GM21825 (cell line): ENCODE results near the gene CYTH1.
"Not testable (repeated sequence)": the region's sequence is repeated elsewhere in the genome, so short reads cannot be mapped to it uniquely, and the experiment has no call there.

ENCODE experiments used
- ATAC-seq: cut with Tn5 transposase; IDR thresholded peaks from one replicate; pipeline ENCODE4 v1.9.1; 2021; ENCODE audit warnings: mild to moderate bottlenecking, moderate library complexity; ENCODE audit not compliant: unreplicated experiment

Gene CYTH1

DNA sequence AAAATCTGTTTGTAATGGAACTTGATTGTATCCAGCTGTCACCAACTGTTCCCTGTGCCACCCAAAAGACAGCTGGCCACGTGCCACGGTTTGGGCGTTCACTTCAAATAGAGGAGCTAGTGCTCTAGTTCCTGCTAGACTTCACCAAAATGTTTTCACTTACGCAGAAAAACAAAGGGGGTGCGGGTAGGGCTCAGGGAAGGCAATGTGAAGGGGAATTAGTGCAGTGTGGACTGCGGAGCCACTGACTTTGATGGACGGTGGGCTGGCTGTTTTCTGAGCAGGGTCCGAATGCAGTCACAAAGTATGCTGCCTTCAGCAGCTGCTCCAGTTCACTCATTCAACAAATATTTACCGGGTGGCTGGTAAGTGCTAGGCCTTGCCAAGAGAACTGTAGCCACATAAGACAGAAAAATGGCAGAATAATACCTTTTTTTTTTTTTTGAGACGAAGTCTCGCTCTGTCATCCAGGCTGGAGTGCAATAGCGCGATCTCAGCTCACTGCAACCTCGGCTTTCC lies 7.6 kb upstream of the CYTH1 start:
- no peak for ATAC-seq

DNA sequence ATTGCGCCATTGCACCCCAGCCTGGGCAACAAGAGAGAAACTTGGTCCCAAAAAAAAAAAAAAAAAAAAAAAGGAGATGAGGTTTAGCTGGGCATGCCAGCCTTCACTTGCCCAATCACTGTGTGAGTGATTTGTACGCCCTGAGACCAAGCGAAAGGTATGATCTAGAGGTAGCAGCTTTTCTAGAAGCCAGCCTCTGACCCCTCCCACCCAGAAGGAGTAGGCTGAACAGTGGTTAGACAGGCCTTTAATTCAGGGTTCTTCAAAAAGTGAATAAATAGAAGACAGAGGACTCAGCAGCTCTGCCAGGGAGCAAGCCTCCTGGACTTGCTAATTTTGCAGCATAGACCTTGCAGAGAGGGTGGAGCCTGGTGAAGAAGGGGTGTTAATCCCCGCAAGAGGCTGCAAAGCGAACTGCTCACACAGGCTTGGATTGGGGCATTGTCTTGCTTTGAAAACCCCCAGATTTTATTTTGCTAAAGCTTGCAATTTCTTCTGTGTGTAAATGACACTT lies 7.1 kb upstream of the CYTH1 start:
- no peak for ATAC-seq

DNA sequence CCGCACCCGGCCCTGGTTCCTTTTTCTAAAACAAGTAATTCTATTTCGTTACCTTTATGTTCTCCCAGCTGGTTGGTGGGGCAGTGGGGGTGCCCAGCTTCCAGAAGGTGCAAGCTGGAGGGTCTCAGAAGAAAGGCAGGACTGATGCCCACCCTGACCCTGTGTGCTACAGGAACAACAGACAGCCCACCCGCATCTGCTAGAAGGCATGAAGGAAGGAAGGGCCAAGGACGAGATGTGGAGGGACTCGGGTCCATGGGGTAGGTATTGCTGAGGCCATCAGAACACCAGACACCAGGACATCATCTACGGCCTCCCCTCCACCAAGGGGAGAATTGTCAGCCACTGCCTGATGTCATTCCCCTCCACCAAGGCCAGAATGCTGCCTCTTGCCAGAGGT lies 6.4 kb upstream of the CYTH1 start:
- no peak for ATAC-seq

DNA sequence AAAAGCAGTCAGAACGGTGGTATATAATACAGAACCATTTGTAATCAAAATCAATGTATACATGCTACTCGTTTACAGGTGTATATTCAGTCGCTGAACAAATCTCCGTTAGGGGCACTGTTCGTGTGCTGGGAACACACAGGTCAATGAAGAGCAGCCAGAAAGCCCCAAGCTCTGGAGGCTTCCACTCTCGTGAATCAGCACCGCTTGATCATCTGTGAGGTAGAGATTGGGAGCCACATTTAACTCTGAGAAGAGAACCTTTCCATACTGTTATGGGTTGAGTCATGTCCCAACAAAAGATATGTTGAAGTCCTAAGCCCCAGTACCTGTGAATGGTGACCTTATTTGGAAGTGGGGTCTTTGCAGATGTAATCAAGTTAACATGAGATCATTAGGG lies 5.4 kb upstream of the CYTH1 start:
- ATAC-seq, result no peak

DNA sequence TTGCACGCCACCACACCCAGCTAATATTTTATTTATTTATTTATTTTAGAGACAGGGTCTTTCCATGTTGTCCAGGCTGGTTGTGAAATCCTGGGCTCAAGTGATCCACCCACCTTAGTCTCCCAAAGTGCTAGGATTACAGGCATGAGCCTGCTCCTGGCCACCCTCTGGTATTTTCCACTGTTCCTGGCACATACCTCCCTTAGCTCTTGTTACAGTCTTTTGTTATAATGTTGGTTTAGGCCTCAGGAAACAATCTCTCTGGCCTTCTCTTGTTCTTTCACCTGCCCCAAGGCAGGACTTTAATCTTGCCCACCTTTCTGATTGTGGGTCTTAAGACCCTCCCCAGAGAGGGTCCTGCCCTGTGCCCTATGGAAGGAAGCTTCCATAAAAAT lies 3.6 kb upstream of the CYTH1 start:
- no peak for ATAC-seq

DNA sequence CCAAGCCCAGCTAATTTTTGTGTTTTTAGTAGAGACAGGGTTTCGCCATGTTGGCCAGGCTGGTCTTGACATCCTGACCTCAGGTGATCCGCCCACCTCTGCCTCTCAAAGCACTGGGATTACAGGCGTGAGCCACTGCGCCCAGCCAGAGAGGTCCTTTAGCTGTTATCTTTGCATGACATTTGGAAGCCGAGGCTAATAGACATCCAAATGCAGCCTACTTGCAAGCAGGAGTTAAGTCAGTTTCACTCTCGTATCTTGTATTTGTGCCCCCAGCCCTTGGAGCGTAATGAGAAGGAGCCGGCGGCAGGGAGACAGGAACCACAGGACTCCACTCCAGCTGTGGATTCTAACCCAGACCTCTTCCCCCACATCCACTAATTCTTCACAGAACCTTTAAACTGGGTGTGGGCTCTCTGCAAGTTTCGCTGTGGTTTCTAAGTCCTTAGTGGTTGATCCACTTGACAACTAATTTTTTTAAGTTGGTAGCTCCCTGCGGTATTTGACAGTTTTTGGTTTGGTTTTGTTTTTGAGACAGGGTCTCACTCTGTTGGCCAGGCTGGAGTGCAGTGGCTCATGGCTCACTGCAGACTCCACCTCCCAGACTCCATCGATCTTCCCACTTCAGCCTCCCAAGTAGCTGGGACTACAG lies 3.1 kb upstream of the CYTH1 start:
- no peak for ATAC-seq

DNA sequence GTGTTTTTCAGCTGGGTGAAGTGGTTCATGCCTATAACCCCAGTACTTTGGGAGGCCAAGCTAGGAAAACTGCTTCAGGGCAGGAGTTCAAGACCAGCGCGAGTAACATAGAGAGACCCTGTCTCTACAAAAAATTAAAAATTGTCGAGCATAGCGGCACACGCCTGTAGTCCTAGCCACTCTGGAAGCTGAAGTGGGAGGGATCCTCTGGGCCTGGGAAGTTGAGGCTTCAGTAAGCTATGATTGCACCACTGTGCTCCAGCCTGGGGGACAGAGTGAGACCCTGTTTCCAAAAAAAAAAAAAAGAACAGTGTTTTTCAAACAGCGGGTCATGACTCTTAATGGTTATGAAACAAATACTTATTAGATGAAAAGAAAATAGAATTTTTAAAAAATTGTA lies 2.3 kb upstream of the CYTH1 start:
- ATAC-seq, result no peak

DNA sequence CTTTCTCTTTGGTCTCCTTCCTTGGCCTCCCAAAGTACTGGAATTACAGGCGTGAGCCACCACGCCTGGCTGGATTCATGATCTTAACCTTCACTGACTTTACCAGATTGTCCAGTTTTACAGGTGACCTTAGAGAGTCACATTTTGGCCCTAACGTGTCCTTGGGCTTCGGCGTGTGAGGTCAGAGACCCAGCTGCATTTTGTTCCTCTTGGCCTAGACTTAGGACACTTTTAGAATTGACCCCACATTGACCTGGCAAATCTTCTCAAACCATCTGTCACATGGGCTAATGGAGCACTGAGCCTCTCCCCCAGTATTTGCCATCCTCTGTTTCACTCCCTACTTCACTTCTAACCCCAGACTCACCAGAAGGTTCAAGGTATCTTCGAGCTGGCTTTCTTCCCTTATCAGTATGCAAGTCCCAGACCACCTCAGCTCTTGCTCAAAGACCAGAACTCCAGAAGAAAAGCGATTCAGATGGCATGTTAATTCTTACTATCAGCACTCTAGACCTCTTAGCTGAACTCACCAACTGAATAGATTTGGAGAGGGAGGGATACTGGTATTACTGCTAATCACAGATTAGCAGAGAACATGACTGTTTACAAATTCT lies 1.7 kb upstream of the CYTH1 start:
- ATAC-seq, result no peak

DNA sequence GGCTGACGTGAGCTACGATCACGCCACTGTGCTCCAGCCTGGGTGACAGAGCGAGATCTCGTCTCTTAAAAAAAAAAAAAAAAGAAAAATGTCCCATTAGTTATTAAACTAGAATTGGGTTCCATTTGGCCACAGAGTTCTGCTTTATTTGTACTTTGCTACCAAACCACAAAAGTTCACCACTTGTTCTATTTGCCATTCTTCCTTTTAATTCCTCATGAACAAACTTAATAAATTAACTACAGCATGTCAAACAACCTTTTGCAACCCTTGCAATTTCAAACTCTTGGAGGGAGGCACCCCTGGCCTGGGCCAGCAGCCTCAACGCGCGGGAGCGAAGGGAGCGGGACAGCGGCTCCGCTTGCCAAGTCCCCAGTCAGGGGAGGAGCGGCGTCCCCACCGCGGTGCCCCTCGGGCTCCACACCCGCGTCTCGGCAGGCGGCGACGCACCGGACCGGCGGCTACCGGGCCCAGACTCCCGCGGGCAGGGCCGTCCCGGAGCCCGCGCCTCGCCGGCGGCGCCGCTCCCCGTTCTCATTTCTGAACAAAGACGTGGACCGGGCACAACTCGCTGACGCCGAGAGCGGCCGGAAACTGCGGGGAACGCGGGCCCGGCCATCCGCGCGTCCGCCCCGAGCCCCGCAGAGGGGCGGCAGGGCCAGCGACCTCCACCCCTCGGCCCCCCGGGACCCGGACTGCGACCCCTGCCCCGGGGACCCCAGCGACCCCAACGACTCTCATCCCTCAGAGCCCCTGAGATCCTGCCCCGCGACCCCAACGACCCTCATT lies 775 bp downstream of the CYTH1 start:
- peak; percentile 21 for ATAC-seq

DNA sequence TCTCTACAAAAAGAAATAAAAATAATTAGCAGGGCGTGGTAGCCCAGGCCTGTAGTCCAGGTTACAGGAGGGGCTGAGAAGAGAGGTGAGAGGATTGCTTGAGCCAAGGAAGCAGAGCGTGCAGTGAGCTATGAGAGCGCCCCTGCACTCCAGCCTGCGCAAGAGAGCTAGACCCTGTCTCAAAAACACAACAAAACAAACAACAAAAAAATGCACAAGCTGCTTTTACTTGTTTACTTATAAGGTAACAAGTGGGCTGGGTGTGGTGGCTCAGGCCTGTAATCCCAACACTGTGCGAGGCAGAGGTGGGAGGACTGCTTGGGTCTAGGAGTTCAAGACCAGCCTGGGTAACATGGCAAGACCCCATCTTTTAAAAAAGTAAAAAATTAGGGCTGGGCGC lies 1.7 kb downstream of the CYTH1 start:
- ATAC-seq, result no peak

DNA sequence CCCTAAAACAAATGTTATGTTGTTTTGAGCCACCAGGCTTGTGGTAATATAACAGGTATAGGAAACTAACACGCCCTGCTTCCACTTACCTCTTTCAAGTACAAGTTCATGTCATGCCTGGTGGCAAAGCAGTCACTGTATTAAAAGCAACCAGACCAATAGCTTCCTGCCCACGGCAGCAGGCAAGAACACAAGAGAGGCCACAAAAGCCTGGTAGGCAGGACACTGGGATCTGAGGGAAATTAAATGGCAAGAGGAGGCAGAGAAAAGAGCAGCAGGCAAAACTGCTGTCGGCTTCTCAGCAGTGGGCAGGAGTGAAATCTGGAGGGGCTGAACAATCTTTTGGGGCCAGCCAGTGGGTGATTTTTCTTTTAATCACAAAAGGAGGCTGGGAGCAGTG lies 2.2 kb downstream of the CYTH1 start:
- no peak for ATAC-seq

DNA sequence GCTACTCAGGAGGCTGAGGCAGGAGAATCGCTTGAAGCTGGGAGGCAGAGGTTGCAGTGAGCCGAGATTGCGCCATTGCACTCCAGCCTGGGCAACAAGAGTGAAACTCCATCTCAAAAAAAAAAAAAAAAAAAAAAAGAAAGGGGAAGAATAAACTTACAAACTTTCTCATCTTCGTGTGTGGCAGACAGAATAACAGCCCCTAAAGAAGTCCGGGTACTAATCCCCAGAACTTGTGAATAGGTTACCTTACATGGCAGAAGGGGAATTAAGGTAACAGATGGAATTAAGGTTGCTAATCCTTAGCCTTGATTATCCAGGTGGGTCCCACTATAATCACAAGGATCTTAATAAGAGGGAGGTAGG lies 2.8 kb downstream of the CYTH1 start:
- not testable (repeated sequence) for ATAC-seq

DNA sequence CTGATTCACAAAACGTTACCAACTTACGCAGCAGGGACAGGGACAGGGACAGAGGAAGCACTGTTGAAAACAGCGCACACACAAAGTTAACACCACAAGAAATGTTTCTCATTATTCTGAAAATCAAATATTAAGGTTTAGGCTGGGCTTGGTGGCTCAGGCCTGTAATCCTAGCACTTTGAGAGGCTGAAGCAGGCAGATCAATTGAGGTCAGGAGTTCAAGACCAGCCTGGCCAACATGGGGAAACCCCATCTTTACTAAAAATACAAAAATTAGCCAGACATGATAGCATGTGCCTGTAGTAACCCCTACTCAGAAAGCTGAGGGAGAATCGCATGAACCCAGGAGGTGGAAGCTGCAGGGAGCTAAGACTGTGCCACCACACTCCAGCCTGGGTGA lies 4.2 kb downstream of the CYTH1 start:
- ATAC-seq, result no peak

DNA sequence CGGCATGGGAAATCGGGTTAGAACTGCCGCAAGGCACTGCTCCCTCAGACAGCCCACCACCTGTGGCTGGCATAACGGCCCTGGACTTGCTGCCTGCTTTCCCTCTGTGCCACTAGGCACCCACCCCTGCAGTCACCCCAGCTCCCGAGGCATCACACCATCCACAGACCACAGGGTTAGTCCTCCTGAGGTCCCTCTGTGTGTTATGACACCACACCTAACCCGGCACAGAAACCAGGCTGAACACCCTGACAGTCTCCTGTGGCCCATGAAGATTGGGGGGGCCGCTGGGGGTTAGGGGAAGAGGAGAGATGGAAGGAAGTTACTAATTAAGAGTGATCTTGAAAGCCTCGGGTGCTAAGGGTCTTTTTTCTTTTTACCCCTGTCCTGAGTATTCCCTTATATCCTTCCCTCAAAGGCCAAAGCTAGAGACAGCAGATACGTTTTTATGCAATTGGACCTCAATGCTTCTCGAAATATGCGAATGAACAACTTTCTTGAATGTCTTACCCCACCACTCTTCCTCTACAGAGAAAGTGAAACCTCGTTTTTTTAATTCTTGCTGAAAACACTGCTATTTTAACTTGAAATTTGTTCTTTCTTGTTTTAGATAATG lies 7.0 kb downstream of the CYTH1 start:
- peak; percentile 44 for ATAC-seq

DNA sequence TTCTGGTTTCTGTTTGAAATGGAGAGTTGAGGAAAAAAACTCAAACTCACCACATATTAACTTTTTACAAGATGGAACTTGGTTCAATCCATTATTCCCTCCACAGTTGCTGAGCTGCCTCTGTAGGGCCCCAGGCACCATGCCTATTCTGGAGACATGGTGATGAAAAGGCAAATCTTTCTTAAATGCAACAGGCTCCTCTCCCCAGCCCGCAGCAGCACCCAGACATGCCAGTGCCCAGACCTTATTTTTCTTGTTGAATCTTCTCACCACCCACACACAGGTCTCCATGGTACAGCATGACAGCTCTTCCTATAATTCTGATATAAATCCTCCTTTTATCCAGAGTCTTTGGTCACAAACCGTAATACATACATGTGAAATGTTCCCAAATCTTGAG lies 7.6 kb downstream of the CYTH1 start:
- no peak for ATAC-seq

DNA sequence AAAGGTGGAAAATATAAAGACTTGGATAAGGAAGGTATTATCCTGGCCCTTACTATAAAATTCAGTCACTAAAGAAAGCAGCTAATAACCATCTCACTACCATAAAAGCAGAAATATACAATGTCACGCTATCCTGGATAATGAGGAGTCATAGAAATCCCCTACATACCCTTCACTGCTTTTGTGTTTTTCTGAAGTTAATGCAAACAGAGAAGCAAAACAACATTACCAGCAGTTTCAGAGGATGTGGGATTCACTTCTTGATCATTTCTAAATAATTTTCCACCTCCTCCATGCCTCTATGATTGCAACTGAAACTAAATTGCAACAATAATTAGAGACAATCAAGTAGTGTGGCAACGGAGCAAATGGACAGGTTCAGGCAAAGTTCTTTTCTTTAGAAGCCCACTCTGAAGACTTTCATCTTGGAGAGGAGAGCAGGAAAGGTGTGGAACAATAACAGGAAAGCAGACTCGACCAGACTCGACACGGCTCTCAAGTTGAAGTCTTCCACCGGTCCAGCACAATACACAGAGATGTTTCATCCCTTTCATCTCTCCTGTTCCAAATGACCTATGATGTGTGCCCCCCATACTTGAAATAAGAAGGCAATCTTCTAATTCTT lies 10.2 kb downstream of the CYTH1 start:
- no peak for ATAC-seq

DNA sequence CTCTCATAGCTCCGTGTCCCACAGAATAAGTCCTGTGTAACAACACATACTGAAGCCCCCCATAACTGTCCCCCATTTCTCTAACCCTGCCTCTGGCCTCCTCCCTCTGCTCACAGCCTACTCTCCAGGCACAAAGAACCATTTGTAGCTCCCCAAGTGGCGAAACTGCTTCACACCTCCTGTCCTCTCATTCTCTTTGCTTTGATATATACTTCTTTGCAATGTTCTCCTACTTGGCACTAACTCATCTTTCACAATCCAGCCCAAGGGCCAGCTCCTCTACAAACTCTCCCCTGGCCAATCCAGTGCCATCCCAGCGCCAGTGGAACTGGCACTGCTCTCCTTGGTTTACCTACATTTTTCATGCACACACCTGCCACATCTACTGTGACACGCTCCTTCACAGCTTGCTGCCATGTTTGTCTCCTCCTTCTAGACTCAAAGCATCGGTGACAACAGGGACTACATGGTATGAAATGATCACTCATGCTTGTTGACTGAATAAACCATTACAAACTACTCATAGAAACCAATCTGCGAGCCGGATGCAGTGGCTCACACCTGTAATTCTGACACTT lies 12.8 kb downstream of the CYTH1 start:
- ATAC-seq, result no peak

DNA sequence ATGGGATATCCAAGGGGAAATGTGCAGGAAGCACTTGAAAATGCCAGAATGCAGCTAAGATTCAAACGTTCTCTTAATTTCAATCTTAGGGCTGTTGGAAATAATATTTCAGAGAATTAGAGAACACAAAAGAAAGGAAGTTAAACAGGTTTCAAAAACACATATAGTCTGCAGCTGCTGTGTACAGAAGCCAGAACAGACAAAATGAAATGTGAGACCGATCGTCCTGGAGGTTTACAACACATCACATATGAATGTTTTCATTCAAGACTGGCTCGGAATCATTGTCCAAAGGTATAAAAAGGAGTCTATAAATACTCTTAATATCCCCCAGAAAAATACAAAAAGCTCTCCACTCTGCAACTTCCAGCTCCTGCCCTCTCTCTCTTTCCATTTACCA lies 14.3 kb downstream of the CYTH1 start:
- no peak for ATAC-seq

DNA sequence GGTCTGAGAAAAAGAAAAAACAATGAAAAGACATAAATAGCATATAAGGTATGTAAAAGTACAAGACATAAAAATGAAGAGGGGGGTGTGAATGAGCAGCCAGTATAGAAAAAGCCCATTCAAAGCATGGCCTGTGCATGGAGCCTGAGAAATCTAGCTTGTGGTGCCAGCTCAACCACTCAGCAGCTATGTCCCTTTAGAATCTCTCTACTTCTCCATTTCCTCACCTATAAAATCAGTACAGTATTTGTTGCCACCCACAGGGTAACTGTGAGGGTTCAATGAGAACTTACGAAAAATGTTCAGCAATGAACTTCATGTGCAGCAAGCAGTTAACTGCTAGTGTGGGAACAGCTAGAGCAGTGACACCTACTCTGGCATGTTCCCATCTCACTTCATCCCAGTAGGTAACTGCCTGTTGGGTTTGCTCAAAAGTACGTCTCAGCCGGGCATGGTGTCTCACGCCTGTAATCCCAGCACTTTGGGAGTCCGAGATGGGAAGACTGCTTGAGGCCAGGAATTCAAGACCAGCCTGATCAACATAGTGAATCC lies 15.3 kb downstream of the CYTH1 start:
- no peak for ATAC-seq

DNA sequence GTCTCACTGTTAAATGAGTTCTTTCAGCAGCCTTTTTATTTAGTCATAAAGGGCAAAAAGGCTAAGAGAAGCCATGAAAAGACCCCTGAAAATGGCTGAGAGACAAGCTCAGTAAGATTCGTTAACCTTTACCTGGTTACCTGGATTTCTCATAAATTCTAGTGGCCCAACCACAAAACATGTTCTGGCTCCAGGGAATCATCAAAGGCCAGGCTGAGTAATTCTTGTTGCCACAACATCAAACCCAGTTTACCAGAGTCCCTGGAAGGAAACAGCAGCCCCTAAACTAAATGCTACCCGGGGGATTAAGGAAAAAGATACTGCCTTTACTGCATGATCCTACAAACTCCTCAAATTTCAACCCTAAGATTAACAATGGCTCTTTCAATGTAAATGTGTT lies 15.8 kb downstream of the CYTH1 start:
- no peak for ATAC-seq
